Ascending aorta (tissue), 2 donors: ENCODE results near the gene AIMP2. TPM values are rescaled to one million over a fixed set of nuclear protein-coding genes. Genes with fewer than 3 reads are reported as not detected.

Experiments
- DNase-seq, 2 donors: peaks; one replicate each; pipeline ENCODE4 v3.0.0-alpha.2; 2019; ENCODE audit warnings: low spot score in 2 of 2
- H3K27ac ChIP-seq, 2 donors: fragments of 200-600 bp; sonication (generic); one replicate each; pipeline ENCODE4 v1.5.1; 2016 to 2017; ENCODE audit warnings: mild to moderate bottlenecking in 1 of 2
- H3K27me3 ChIP-seq: fragments of 200-600 bp; sonication (generic); one replicate; pipeline ENCODE4 v1.5.1; 2017
- H3K36me3 ChIP-seq, 2 donors: fragments of 200-600 bp; sonication (generic); one replicate each; pipeline ENCODE4 v1.5.1; 2016
- H3K4me1 ChIP-seq, 2 donors: fragments of 200-600 bp; sonication (generic); one replicate each; pipeline ENCODE4 v1.5.1; 2016 to 2017; ENCODE audit warnings: mild to moderate bottlenecking in 1 of 2
- H3K4me3 ChIP-seq, 2 donors: fragments of 200-600 bp; sonication (generic); one replicate each; pipeline ENCODE4 v1.5.1; 2016 to 2017; ENCODE audit warnings: mild to moderate bottlenecking in 1 of 2
- H3K9me3 ChIP-seq, 2 donors: fragments of 200-600 bp; sonication (generic); one replicate each; pipeline ENCODE4 v1.5.1; 2016
- CTCF ChIP-seq, 3 experiments: fragments of 200-600 bp in 2 of 3; fragments of 450-650 bp in 1 of 3; sonication (generic) in 2 of 3; IDR thresholded peaks; one replicate each; pipeline ENCODE4 v1.5.1; 2016 to 2019; ENCODE audit warnings: antibody characterized with exemption in 3 of 3, mild to moderate bottlenecking in 1 of 3, moderate library complexity in 1 of 3
- intact Hi-C: fragments of 100-400 bp; cut with DNase I; formaldehyde crosslinking; loops from one replicate; pipeline ENCODE4 v1.15.1; 2023
- total RNA-seq: library from RNA; depleted of rRNA; stranded (reverse); fragments of >200 nt; gene quantifications from one replicate; pipeline ENCODE4 v1.1.0, GENCODE V29; 2016

The AIMP2 gene
- total RNA-seq, 1 donor from 2014 or later = 19.4 TPM

DNA sequence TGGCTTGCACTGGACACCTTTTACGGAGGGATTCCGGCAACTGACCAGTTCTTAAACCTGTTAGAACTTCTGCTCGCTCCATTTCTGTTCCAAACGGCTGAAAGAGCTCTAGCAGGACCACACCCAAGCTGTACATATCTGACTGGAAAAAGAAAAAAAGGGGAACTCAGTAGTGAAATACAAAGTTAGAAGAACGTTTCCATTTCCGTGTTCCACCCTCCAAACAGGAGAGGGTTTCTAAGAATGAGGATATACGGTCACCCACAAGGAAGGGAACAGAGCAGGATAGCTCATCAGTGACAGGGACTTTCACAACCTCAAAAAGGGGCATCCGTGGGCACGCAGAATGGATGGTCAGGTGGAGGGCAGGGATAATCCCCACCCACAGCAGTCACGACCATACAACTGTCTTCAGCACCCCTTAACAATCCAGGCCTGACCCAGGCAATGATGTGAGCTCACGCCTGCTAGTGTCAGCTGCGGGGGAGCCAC, 17.8 kb downstream of the AIMP2 start:
- Histone ChIP-seq H3K36me3 (peaks cover 82 to 91% of the 10 kb centered on the region in 2 donors), H3K27ac (peak overlapping the region in 1 of 2 donors; percentile 51), H3K4me3 (no peak overlapping the region), H3K9me3 (no peaks in the 10 kb centered on the region), H3K4me1 (no peaks in the 10 kb centered on the region), H3K27me3 (no peaks in the 10 kb centered on the region)
- intact Hi-C loops = no loop called here
- no peak for DNase-seq
- peak in 1 of 3 experiments; percentile 0 for TF ChIP-seq CTCF (IDR thresholded peaks at IDR 0.05)

- H3K4me3 ChIP-seq = no peak overlapping the region
- peaks cover 74 to 88% of the 10 kb centered on the region in 2 donors for H3K36me3 ChIP-seq
- intact Hi-C loops = no loop called here
- H3K27me3 ChIP-seq = no peaks in the 10 kb centered on the region
- no peaks in the 10 kb centered on the region for H3K9me3 ChIP-seq
- no peaks in the 10 kb centered on the region for H3K4me1 ChIP-seq
- no peak overlapping the region for H3K27ac ChIP-seq
- TF ChIP-seq CTCF (IDR thresholded peaks at IDR 0.05) = no peak
- DNase-seq = no peak
Measured at GRCh38 chr7:6027806-6028365, 18.8 kb downstream of the AIMP2 start.

GRCh38 chr7:6028563-6028962, 19.5 kb downstream of the AIMP2 start:
- Histone ChIP-seq H3K27ac (no peak overlapping the region), H3K4me3 (no peak overlapping the region), H3K36me3 (peaks cover 72 to 86% of the 10 kb centered on the region in 2 donors), H3K27me3 (no peaks in the 10 kb centered on the region), H3K4me1 (no peaks in the 10 kb centered on the region), H3K9me3 (no peaks in the 10 kb centered on the region)
- intact Hi-C loops = no loop called here
- DNase-seq = no peak
- TF ChIP-seq CTCF (IDR thresholded peaks at IDR 0.05) = no peak

DNA sequence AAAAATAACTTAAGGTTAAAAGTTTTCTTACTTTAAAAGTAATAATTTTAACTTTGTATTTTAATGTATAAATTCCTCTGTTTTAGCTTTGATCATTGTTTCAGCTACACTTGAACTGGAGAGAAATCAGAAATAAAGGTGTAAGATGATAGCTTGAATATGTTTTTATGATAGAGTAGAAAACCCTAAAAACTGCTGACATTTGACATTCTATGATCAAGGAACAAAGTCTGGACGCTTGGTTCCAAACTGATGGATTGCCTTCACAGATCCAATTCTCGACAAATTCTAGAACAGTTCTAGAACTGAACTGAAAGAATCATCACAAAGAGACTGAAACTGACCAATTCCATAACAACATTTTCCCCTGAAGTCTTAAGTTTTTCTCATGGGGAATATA, 21.9 kb downstream of the AIMP2 start, which contains the start of gene ANKRD61:
Gene ANKRD61 (plus strand): TSS at position 389 of the 400 bp plus-strand sequence. CDS start 0 bp downstream, at position 389.
- Histone ChIP-seq H3K4me1 (no peaks in the 10 kb centered on the region), H3K9me3 (no peaks in the 10 kb centered on the region), H3K27me3 (no peaks in the 10 kb centered on the region), H3K4me3 (no peak within 1 kb of the TSS), H3K27ac (no peak within 1 kb of the TSS), H3K36me3 (peaks cover 65 to 86% of the 10 kb centered on the region in 2 donors)
- intact Hi-C loops = no loop called here
- TF ChIP-seq CTCF (IDR thresholded peaks at IDR 0.05) = no peak
- no peak for DNase-seq

DNA sequence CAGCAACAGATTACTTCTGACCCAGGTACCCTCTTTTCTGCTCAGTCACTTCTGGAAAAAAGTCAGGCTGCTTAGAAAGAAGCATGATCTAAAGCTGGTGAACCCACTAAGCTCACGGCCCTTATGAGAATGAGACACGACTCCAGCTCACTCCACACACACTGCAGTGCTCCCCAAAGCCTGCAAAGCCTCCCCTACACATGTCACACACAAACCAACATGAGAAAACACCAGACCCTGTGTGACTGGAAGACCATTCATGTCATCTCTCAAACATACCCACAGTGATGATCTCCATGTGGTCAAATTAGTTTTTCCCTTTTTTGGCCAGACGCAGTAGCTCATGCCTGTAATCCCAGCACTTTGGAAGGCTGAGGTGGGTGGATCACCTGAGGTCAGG, 22.5 kb downstream of the AIMP2 start:
- Histone ChIP-seq H3K27ac (no peak overlapping the region), H3K27me3 (no peaks in the 10 kb centered on the region), H3K4me3 (no peak overlapping the region), H3K9me3 (no peaks in the 10 kb centered on the region), H3K4me1 (no peaks in the 10 kb centered on the region), H3K36me3 (peaks cover 63 to 86% of the 10 kb centered on the region in 2 donors)
- intact Hi-C loops = no loop called here
- no peak for DNase-seq
- TF ChIP-seq CTCF (IDR thresholded peaks at IDR 0.05) = no peak
